Activated T-cell treated with anti-CD3 and anti-CD28 coated beads for 1 hour (primary cell): Measurements from ENCODE around the gene NBPF15.
"Not testable (repeated sequence)": the region's sequence is repeated elsewhere in the genome, so short reads cannot be mapped to it uniquely, and the experiment has no call there.

Experiments used
- DNase-seq: peaks from one replicate; pipeline ENCODE4 v3.0.0-alpha.2; 2020; ENCODE audit warnings: low read depth

The NBPF15 gene, protein sequence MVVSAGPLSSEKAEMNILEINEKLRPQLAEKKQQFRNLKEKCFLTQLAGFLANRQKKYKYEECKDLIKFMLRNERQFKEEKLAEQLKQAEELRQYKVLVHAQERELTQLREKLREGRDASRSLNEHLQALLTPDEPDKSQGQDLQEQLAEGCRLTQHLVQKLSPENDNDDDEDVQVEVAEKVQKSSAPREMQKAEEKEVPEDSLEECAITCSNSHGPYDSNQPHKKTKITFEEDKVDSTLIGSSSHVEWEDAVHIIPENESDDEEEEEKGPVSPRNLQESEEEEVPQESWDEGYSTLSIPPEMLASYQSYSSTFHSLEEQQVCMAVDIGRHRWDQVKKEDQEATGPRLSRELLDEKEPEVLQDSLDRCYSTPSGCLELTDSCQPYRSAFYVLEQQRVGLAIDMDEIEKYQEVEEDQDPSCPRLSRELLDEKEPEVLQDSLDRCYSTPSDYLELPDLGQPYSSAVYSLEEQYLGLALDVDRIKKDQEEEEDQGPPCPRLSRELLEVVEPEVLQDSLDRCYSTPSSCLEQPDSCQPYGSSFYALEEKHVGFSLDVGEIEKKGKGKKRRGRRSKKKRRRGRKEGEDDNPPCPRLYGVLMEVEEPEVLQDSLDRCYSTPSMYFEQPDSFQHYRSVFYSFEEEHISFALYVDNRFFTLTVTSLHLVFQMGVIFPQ

DNA sequence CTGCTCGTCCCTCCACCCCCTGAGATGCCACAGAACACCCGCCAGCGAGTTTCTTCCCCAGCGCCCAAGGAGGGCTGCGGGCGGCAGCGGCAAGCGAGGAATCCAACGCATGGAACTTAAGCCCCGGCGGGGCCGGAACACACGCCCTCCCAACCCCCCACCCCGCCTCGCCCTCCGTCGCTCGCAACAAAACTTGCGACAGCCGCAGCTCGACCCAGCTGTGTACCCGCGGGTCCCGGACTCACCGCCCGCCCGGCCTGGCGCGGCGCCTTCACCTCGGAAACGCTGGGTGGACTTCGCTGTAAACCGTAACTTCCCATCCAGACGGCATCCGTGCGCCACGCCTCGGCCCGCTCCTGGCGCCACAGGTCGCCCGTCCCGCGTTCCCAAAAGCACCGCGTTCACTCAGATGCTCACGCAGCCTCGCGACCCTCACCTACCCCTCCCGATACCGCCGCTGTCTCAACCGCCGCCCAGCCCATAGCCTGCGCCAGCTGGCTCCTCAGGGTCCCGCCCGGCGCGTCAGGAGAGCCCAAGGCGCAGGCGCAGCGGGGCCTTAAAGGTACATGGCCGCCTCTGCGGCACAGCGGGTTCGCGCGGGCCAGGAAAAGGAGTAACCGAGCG is at the start of gene NBPF15:
Gene NBPF15, minus strand, starts transcription at position 534 of the 624 bp plus-strand sequence. CDS start 21,666 bp downstream, outside the sequence.
- DNase-seq: peak; percentile 55

DNA sequence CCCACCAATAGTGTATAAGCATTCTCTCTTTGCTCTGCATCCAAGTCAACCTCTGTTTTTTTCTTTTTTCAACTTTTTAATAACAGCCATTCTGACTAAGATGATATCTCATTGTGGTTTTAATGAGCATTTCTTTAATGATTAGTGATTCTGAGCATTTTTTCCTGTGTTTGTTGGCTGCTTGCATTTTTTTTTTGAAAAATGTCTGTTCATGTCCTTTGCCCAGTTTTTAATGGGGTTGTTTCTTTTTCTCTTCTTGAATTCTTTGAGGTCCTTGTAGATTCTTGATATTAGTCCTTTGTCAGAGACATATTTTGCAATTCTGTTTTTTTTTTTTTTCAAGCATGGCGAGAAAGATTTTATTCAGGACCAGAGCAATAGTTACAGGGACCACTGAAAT is 35.0 kb upstream of the NBPF15 start:
- not testable (repeated sequence) for DNase-seq

DNA sequence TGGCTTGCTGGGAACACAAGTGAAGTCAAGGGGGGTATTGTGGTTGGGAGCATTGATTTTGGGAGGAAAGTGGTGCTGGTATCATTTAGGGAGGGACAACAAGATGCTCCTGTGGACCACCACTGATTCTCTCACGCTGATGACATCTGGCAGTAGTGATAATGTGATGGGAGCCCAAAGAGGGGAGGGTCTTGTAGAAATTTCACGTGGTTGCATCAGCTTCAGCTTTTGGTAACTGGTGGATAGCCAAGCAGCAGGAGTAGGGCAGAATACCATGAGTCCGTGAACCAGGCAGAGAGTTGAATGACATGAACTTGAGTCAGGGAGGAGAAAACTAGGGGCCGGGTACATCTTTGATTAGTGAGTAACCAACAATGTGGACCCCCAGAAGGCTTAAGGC is 32.7 kb upstream of the NBPF15 start:
- not testable (repeated sequence) for DNase-seq

DNA sequence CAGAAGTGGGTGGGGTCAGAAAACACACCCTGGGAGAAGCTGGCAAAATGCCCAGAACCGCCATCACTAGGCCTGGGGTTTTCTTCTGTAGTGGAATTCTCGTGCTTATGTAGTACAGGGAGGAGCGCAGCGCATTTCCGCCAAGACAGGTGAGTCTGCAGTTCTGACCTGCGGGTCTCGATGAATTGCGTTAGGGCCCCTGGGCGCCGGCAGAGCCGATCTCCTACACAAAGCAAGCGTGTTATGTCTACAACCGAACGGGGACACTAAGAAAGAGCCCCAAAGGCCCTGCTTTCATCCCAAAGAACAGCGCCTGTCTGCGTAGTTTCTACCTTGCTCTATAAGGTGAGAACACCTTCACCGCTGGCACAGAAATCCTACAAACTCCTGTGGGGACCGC is 28.9 kb upstream of the NBPF15 start:
- not testable (repeated sequence) for DNase-seq

DNA sequence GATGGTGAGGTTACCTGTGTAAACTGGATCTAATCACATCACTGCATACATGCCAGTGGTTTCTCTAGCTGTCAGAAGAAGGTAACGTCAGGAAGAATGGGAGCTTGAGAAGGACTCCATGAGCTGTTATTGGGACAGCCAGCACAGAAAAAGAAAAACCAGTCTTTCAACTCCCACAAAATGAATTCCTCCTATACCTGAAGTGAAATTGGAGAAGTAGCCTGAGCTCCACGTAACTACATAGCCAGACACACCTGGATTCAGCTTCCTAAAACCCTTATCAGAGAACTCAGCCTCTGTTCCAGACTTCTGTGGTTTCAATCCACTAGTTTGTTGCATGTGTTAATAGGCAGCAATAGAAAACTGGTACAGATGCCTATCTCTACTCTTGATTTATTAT is 25.5 kb upstream of the NBPF15 start:
- not testable (repeated sequence) for DNase-seq

DNA sequence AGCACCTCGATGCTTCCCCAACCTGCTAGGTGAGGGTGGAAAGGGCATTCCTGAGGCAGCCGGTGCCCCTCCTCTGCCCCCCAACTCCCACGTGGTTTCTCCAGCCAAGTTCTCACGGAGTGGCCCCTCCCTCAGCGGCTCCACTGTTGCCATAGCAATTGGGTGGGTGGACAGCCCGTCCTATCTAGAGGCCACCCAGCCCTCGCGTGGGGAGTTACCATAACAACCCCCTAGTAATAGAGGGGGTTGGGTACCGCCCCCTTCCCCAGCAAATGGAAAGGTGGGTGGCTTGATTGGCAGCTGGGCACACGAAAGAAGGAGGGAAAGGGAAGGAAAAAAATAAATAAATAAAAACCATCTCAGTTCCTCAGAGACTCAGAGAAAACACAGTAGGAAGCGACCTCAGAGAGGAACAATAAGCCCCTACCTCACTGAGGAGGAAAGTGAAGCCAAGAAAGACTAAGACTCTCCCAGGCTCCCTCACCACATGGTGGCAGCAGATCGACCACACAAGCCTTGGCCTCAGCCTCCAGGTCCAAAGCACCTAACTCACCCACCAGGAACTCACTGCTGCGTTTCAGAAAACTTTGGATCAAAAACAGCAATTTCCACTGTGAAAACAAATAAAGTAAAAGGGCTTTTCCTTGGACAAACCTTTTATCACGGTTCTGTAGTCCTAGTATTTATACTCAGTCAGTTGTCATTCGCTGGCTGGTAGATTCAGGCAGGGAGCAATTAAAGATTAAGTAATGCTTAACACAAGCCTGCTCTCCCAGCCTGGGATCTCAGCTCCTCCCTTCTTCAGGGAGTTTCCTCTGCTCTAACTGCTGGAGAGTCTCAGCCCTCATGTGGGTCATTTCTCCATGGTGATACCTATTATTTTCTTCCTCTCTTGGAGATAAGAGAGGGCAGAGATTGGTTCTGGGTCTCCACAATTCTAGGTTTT is 23.9 kb upstream of the NBPF15 start:
- not testable (repeated sequence) for DNase-seq

DNA sequence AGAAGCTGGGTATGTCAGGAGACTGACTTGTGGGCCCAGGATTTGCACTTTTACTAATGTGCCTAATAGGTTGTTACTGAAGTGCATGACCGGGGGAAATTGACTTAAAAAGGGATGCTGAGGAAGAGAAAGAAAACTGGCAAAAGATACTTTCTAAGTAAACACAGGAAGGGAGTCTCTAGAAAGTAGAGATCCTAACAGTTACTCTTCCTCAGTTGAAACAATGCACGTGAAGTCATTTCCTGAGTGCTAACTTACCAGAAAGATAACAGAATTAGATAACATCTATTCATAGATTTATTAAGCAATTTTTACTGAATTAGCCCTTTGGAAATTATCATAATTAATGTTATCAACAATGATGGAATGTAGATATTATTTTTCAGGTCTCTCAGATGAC is 12.4 kb upstream of the NBPF15 start:
- DNase-seq: not testable (repeated sequence)

DNA sequence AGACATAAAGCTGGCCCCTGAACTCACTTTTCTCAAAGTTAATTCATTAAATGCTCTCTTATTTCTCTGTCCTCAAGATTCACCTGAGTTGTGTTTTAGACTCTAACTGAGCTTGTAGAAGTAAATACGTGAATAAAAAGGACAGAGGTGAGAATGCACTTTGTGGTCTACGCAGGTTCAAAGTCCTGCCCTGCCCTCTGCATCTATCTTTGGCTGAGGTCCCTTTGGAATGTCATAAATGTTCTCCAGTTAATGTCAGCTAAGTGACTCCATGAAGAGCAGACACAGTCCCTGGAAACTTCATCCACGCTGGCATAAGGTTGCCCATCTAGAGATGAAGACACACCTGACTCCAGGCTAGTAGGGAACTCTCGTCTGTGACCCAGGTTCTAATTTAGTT is 10.0 kb upstream of the NBPF15 start:
- not testable (repeated sequence) for DNase-seq

DNA sequence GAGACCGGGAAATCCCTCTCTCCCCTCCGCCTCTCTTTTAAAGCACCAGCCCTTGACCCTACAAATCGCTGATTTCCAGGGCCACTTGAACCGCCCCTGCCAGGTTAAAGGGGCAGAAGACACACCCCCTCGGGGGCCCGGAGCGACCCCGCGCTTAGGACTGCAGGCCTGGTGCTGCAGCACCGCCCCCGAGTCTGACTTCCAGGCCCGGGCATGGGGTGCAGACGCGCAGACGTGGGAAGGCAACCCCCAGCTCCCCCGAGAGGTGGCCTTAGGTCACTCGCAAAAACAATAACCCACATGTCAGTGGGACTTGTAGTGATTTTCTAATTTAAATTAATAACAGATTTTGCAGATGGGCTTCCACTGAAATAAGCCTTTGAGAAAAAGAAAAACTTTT is 309 bp upstream of the NBPF15 start:
- not testable (repeated sequence) for DNase-seq

DNA sequence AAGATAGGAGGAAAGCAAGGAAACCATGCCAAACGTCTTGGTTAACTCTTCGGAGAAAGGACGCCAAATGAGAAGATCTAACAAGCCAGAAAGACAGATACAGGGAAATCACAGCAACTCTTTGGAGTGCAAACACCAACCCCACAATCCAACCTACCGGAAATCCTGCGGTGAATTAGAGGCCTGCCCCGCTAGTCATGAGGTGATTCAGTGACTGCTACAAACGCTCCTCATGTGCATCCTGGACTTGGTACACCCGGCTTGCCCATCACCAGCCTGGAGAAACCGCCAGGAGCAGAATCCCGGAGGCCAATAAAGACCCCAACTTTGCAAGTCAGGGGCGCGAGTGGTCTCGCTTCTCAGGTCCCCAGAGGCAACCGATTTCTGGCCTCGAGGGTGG is 783 bp downstream of the NBPF15 start:
- DNase-seq: not testable (repeated sequence)

DNA sequence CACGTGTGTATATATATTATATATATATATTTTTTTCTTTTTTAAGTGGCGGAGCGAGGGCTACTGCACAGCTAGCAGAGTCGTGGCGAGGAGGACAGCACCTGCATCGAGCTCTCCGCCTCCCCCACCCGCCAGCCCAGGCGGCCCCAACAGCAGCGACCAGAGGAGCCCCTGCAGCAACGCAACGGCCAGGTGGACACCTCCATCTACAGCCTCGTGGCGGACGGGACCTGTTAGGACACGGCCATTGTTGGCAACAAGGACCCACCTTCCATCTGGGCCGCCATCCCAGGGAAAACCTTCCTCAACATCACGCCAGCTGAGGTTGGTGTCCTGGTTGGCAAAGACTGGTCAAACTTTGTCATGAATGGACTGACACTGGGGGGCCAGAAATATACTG is 19.1 kb downstream of the NBPF15 start:
- DNase-seq: not testable (repeated sequence)

DNA sequence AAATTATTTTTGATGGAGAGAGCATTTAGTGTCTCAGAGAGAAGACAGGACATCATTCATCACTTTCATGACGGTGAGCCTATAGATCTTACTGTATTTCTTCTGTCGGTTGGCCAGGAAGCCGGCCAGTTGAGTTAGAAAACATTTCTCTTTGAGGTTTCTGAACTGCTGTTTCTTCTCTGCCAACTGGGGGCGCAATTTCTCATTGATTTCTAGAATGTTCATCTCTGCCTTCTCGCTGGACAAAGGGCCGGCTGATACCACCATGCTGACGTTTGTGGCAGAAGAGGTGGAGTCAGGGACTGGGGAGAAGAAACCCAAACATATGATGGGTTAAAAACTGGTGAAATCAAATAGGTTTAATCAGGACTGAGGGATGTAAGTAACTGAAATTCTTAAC is 21.7 kb downstream of the NBPF15 start:
- not testable (repeated sequence) for DNase-seq

DNA sequence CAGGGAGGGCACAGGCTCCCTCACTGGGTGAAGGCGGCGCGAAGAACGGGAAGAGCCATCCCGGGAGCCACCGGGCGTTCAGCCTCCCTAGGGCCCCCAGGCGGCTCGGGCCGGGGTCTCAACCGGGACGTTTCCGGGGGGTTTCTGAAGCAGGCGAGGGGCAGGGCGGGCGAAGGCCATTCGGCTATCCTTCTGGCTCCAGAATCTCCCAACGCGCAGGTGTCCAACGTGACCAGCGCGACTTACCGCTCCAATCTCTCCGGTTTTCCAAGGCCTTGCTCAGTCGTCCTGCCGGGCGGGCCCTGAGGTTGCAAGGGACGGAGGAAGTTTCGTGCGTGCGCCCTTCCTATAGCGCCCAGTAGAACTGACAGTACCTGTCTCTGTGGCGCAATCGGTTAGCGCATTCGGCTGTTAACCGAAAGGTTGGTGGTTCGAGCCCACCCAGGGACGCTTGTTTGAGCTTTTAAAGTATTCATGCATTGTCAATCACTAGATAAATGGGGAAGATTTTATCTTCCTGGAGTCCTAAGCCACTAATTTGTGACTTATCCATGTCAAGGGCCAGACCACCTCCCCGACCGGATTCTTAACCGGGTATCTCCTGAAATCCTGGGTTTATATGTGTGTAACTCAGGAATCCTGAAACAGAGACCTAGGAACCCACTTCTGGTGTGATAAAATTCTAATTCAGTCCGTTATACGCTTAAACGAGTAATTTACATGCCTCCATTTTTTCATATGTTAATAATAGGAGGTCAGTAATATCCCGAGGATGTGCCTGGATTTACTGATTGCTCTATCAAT is 42.4 kb downstream of the NBPF15 start:
- peak; percentile 34 for DNase-seq

DNA sequence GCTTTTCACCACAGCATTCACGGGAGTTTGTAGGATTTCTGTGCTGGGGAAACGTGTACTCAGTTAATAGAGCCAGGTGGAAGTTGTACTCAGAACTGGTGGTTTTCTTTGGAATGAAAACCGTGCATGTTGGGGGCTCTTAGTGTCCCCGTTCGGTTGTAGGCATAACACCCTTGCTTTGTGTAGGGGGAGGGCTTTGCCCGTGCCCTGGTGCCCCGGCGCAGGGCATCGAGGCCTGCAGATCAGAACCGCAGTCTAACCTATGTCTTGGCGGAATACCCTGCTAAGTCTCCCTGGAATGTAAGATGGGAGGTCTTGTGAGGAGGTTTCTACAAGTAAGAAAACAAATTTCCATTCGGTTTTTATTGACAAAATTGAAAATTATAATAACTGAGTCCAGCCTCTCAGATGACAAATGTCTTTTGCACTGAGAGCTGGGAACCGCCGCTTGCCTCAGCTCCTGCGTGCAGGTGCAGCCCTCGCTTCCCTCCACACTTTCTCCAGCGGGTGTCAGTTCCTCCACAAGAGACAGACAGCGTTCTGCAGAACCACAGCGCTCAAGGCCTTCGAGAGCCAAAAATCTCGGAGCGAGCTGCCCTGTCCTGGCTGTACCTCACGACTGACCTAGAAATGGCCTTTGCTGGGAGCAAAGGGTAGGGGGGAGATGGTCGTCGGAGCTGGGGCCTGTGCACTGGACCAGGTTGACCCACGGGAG is 47.9 kb downstream of the NBPF15 start:
- not testable (repeated sequence) for DNase-seq

DNA sequence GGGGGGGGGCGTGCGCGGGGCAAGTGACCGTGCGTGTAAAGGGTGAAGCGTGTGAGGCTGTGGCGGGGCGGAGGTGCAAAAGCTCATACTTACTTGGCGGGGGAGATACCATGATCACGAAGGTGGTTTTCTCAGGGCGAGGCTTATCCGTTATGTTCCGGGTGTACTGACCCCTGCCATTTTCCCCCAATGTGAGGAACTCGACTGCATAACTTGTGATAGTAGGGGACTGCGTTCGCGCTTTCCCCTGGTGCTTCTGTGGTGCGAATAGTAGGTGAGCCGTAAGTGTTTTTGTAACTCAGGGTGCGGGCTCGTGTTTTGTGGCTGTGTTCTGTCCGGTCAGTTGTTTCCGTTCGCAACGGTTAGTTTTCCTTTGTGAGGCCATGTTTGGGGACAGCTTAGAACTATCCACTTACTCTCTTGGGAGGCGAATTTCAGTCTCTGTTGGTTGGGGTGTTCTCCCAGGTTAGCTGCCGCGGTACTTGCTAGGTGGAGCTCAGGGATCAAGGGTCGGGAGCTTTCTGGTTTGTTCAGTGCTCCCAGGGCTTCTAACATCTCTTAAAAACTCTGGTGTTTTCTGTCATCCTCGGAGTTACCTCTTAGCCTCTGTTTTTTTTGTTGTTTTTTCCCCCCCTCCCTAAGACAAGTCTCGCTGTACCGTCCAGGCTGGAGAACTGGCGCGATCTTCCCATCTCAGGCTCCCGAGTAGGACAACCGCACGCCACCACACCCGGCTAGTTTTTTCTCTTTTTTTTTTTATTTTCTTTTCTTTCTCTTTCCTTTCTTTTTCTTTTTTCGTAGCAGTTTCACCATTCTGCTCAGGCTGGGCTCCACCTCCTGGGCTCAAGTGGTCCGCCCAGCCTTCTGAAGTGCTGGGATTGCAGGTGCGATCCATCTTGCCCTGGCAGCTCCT is 48.7 kb downstream of the NBPF15 start:
- peak; percentile 72 for DNase-seq

DNA sequence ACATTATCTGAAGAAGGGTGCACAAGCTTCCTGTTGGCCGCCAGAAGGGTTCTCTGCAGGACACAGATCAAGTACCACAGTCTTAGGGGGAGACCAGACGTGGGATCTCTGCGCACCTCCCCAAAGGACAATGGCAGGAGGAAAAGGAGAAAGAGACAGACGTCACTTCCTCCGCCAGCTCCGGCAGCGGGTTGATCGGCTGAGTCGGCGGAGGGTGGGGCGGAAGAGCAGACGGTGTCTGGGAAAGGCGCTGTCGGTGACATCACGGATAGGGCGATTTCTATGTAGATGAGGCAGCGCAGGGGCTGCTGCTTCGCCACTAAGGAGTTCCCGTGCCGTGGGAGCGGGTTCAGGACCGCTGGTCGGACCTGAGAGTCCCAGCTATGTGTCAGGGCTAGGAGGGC is 49.4 kb downstream of the NBPF15 start:
- DNase-seq: peak; percentile 56

DNA sequence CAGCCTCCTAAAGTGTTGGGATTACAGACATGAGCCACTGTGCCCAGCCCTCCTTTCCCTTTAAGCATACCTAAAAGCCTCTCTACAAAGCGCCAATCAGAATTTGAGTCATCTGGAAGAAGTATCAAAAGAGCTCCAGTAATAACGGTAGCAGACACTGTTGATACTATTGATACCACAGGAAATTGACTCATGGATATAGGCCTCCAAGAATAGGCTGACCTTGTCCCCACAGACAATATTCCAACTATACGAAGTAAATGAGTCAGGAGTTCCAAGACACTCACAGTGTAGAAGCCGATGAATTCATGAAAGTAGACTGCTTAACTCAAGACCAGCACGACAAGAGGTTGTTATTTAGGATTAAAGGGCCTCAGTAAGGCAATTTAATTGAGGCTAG is 58.7 kb downstream of the NBPF15 start:
- DNase-seq: not testable (repeated sequence)

DNA sequence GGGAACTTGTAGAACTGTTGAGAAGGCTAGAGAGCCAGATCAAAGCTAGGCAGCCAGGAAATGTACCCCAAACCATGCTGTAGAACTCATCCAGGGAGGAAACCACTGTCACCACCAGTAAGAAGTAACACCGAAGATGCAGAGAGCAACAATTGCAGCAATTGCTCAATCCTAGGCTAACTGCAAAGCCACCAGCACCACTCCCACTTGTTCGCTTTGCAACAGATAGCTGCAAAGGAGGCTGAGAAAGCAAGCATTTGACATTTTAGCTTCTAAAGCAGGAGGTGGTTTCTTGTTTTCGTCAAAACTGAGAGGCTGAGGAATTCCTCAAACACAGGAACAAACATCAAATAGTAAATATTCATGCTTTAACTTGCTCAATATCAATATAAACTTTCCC is 89.8 kb downstream of the NBPF15 start:
- not testable (repeated sequence) for DNase-seq
